ENCODE results near the gene CTIF.
A peak's percentile ranks its signal among the peaks of the same experiment; 100 is the strongest.
"Not testable (repeated sequence)": the region's sequence is repeated elsewhere in the genome, so short reads cannot be mapped to it uniquely, and the experiment has no call there.

Gene CTIF

DNA sequence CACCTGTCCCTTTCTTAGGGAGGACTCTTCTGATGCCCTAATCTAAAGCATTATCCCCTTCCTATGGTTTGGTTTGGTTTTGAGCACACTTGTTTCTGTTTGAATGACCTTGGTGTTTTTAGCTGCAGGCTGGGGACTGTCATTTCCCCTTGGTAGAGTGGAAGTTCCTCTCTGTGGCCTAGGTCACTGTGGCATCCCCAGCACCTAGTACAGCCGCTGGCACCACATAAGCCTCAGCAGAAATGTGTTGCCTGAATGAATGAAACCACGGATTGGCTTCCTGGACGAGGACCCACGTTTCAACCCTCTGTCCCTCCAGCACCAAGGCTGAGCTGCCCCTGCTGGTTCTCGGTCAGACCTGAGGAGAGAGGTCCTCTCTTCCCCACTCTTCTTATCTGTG lies 159.9 kb downstream of the CTIF start:
- FAIRE-seq (no peak), DNase-seq (ENCODE audit: insufficient read length, low spot score) (no peak)

DNA sequence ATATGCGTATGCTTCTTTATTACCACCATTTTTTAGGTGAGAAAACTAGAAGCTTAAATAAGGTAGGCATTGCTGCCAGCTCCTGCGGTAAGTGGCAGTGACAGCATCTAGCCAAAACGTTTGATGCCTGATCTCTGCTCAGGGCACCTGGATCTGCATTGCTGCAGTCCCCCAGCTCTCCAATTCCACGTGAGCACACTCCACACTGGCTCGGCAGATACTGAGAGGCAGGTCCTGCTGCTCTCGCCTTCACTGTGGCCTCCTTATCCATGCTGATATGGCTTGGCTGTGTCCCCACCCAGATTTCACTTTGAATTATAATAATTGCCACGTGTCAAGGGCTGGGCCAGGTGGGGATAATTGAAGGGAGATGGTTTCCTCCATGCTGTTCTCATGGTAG lies 160.9 kb downstream of the CTIF start:
- FAIRE-seq (no peak), DNase-seq (ENCODE audit: insufficient read length, low spot score) (no peak)

DNA sequence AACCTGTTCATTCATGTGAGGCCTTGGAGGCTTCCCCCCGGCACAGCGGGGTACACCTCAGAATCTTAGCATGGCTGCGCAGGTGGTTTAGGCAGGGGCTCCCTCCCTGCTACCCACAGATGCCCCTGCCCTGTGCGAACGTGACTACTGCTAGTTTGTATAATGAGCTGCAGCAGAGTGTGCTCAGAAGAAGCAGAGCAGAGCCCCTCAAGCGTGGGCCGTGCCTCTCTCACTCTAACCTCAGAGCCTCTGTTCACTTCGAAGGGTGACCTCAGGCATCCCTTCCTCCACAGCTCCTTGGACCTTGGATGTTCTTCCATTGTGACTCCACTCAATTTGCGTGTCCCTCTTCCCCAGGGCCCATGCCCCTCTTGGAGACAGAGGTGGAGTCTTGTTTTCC lies 161.6 kb downstream of the CTIF start:
- FAIRE-seq (no peak), DNase-seq (ENCODE audit: insufficient read length, low spot score) (no peak)

DNA sequence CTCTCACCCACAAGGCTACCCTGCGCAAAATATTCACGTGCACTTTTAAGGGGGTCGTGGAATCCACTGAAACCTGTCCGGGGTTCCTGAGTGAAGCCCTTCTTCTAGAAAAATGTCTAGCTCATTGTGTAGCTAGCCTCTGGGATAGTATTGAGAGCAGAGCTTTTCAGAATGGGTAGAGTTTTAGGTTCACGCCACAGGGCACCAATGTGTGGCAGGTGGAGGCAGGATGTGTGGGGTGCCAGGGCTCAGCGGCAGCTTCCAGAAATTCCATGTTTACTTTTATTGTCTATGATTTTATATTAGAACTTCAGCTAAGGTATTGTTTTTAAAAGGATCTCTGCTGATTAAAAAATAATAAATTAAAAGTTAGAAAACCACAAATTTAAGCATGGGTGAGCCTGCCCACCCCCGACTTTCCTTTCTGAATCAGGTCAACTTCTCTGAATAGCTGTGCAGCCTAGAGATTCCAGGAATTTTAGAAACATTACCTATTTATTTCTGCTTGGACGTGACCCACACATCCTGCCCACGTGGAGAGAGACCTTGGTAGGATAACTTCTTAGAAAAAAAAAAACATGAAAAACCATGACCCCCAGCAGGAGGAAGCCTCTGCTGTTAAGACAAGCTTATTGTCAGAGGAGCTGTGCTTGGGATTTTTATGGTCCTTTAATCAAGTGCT lies 163.7 kb downstream of the CTIF start:
- FAIRE-seq = no peak
- no peak for DNase-seq (ENCODE audit: insufficient read length, low spot score)

DNA sequence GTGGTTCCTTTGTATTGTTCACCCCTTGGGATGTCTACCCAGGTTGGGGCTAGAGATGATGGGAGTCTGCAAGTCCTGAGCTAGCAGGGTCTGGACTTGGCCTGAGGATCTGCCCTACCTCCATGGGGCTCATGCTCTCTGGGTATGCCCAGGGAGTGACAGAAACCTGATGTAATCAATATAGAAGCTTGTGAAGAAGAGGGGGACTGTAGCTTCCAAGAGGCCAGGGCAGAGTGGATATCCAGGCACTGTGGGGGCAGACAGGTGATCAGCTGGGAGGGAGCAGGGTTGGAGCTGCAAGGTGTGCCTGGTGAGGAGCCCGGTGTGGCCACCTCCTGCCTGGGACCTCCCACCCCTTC lies 164.2 kb downstream of the CTIF start:
- no peak for FAIRE-seq
- DNase-seq (ENCODE audit: insufficient read length, low spot score) = no peak

DNA sequence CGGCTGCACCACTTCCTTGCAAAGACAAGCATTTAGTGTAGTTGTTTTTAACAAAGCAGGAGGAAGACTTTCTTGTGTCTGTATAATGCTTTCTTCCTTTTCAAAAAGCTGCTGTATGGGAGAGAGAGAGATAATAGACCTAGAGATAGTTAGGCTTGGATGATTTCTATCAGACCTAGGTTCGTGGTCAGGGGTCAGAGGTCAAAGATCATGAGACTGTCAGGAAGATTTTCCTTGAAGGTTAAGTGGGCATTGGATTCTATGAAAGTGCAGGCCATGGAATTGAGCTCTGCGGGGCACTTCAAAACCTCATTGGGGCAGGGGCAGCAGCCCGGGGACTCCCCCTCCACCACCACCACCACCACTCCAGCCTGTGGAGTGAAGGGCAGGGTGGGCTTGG lies 164.6 kb downstream of the CTIF start:
- FAIRE-seq = no peak
- no peak for DNase-seq (ENCODE audit: insufficient read length, low spot score)

DNA sequence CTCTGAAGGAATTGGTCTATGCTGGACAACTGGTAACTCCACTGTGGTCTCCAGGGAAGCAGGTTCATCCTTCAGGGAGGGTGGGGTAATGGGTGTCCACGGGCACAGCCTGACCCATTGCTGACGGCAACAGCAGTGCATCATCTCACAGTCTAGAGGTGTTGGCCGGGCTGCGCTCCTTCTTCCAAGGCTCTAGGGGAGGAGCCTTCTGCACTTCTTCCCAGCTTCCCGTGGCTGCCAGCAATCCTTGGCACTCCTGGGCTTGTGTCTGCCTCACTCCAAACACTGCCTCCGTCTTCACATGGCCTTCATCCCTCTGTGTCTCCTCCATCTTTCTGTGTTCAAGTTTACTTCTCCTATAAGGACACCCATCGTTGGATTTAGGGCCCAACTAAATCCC lies 166.2 kb downstream of the CTIF start:
- FAIRE-seq (no peak), DNase-seq (ENCODE audit: insufficient read length, low spot score) (no peak)

DNA sequence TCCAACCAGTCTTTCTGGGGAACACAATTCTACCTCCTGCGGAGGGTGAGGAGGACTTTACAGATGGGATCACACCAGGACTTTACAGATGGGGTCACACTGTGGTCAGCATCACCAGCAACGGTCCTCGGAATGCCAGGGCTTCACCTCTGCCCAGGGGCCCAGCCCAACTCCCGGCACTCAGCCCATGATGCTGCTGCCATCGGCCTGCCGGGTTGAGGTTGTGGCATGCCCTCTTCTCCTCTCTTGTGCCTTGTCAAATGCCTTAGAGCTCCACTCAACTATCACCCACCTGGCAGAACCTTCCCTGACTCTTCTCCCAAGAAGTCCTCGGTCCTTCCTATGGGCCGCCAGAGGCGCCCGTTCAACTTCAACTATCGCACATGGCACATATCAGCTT lies 166.7 kb downstream of the CTIF start:
- no peak for FAIRE-seq

DNA sequence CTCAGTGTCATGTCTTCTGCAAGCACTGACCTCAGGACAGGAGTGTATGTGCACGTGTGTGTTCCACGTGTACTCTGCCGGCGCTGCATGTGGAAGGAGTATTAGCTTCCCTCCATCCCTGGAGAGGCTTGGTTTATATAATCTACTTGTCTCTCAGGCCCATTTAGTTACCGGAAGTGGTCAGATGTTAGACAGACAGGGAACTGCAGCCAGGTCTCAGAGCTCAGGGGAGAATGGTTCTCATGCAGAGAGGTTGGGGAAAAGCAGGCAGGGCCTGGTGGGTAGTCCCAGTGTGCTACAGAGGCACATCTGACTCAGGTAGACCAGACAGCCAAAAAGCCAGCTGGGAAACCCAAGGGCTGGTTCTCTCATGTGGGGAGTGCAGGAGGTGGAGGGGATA lies 167.9 kb downstream of the CTIF start:
- FAIRE-seq (no peak), DNase-seq (ENCODE audit: insufficient read length, low spot score) (no peak)

More for the DNA sequence above, 166.7 kb downstream of the CTIF start:
- no peak for DNase-seq (ENCODE audit: insufficient read length, low spot score)

DNA sequence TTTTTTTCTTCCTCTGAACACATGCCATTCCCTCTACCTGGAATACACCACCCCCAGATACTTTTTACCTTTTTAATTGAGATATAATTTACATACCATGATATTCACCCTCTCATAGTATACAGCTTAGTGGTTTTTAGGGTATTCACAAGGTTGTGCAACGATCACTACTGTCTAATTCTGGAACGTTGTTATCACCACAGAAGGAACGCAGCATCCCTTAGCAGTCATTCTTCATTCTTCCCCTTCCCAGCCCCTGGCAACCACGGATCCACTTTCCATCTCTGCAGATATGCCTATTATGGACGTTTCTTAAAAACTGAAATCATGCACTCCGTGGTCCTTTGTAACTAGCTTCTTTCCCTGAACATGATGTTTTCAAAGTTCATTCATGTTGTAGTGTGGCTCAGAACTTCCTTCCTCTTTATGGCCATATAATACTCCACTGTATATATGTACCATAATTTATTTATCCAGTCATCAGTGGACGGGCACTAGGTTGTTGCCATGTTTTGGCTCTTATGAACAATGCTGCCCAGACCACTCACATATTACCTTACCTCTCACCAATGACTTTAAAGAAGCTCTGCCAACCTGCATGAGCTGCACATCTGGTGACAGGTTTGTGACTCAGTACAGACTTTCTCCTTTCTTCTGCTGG lies 168.9 kb downstream of the CTIF start:
- no peak for DNase-seq (ENCODE audit: insufficient read length, low spot score)
- no peak for FAIRE-seq

DNA sequence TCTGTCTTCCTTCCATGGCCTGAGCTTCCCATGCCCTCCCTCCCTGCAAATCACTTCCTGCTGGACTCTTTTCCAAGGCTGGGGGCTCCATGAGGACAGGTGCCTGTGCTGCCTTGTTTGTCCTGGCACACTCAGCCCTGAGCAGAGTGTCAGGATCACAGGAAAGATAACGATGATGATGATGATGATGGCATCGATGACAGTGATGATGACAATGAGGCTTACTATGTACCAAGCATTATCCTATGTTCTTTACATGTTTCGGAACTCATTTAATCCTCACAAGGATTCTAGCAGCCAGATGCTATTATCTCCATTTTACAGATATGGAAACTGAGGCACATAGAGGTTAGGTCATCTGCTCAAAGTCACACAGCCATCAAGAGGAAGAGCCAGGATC lies 170.0 kb downstream of the CTIF start:
- no peak for FAIRE-seq
- DNase-seq (ENCODE audit: insufficient read length, low spot score) = no peak

DNA sequence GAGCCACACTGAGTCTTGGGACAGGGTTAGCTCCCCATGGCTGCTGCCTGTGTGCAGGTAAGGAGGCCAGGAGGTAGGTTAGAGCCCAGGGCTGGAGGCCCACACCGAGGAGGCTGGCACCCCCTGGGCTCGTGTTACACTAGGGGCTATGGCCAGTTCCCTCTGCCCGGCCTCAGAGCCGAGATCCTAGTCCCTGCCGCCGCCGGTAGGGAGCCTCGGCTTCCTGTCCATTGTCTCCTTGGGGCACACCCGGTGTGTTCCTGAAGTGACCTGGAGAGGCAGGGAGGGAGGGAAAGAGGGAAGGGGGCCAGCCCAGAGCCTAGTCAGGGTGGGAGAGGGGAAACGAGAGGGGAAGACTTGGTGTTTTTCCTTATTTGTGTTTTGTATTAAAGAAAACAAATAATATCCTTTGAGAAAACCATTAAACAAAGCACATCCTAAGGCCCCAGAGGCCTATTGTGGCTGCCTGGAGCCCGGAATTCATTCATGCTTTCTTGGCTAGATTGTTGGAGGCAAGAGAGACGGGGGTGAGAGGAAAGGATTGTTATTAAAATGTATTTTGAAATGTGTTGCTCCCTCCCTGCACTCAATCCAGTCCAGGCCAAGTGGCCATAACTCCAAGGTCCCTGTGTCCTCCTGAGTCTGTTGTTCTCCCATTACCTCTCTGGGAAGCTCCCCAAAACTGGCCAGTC lies 170.7 kb downstream of the CTIF start:
- DNase-seq (ENCODE audit: insufficient read length, low spot score) = no peak

DNA sequence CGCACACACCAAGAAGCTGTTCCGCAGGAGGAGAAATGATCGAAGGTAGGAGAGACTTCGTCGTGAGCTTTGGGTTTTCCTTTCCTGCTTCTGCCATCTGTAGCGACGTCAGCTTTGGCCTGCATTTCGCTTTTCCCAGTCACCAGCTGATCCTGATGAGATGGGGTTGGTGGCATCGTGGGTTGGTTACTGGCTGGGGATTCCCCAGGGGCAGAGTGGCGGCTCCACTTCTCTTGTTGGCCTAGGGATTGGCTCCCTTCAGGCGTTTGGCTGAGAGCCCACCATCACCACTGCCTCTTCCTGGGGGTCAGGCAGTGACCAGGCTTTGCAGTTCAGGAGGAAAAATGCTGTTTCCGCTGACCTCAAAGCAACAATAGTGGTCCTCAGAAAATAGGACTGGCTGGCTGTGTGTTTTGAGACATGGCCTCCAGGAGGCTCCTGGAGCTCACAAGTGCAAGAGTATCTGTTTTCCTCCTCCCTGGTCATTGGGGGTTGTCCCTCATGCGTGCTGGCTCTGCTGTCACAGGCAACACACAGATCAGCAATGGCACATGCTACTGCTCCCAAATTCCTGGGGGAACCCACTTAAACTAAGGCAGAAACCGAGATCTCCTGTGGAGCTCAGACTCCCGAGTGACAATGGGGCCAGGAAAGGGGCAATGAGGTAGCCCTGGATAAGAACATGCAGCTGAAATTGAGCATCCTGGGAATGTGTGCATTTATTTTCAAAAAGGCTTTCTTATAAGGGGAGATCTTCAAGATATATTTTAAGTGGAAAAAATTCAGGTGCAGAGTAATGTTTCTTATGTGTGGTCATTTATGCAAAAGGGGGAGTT lies 173.0 kb downstream of the CTIF start:
- FAIRE-seq (no peak), DNase-seq (ENCODE audit: insufficient read length, low spot score) (peak; percentile 32)

More for the DNA sequence above, 170.7 kb downstream of the CTIF start:
- no peak for FAIRE-seq

DNA sequence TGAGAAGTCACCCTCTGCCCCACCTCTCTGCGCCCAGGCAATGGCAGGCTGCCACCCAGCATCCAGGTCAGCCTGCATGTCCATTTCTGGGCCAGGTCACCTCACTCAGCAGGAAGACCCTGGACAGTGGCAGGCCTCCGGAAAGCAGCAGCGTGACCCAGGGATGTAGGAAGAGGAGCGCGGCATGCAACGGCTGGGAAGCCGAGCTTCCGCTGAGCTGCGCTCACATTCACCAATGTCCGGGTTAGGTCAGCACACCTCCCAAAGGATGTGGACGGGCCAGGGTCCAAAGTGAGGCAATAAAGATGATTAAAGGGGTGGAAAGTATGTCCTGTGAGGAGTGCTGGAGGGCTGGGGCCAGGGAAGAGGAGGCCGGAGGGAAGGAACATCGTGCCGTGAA lies 174.5 kb downstream of the CTIF start:
- no peak for DNase-seq (ENCODE audit: insufficient read length, low spot score)
- FAIRE-seq = no peak

DNA sequence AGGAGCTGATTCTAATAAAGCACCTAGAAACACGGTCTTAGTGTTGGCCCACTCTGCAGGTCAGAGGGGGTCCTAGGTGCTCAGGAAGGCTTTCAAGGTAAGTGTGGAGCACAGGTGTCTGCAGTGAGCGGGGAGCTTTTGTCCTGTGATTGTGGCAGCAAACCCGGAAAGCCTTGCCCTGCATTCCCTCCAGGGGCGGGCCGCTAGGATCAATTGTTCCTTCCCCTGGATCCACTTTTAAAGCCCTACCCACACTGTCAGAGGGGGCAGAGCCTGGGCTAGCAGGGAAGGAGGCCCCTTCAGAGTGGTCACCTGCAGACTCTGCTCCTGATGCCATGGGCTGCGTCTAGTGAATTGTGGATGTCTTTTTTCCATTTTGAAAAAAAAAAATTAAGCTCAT lies 176.0 kb downstream of the CTIF start:
- no peak for DNase-seq (ENCODE audit: insufficient read length, low spot score)
- FAIRE-seq = no peak

DNA sequence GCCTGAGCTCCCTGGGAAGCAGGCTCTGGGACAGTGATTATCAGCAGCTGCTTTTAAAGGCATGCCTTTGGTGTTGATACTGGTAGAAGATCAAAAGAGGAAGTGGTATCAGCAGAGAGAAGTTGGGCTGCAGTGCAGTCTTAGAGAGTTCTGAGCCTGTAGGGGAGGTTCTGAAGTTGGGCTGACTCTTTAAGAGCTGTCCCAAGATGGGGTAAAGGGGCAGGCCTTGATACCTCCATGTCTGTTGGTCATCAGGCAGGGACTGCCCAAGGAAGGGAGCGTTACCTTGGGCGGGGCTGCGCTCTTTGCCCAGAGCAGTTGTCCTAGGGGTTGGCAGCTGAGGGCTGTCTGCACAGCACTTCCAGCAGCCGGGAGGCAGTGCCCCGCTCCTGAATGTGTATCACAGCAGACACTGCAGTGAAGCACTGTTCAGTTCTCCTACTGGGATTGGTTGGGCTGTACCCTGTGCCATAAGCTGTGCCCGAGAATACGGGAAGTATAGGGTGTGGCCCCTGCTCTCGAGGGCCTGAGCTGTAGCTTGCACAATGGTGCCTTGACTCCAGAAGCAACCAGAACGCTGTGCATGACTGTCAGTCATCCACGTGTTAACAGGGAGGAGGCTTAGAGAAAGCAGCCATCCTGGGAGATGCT lies 177.0 kb downstream of the CTIF start:
- FAIRE-seq = no peak
- no peak for DNase-seq (ENCODE audit: insufficient read length, low spot score)

DNA sequence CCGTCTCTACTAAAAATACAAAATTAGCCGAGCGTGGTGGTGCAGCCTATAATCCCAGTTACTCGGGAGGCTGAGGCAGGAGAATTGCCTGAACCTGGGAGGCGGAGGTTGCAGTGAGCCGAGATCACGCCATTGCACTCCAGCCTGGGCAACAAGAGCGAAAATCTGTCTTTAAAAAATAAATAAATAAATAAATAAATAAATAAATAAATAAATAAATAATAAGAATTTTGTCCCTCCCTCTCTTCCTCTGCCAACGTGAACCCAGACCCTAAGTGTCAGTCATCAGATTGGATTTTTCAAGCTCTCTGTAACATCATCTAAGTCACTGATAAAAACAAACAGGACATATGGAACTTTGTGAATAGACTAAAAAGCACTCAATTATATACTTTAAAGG lies 178.4 kb downstream of the CTIF start:
- FAIRE-seq; DNase-seq (ENCODE audit: insufficient read length, low spot score): not testable (repeated sequence)

DNA sequence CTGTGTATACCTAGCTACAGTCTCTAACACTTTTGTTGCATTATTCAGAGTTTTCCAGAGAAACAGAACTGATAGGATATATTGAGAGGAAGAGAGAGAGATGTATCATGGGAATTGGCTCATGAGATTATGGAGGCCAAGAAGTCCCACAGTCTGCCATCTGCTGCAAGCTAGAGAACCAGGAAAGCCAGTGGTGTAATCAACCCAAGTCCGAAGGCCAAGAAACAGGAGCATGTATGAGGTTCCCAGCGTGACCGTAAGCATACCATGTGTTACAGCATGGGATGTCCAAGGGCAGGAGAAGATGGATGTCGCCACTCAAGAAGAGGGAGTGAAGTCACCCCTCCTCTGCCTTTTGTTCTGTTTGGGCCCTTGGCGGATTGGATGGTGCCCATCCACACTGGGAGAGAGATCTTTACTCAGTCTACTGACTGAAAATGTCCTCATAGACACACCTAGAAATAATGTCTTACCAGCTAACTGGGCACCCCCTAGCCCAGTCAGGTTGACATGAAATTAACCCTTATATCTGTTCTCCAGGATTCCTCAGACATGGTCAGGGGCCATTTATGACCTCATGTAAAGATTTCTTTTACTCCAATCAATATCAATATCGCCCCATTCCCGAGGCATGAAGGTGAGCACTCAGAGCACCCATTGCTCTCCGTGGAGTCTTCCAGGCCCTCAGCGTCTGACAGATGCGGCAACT lies 179.6 kb downstream of the CTIF start:
- no peak for DNase-seq (ENCODE audit: insufficient read length, low spot score)
- no peak for FAIRE-seq

DNA sequence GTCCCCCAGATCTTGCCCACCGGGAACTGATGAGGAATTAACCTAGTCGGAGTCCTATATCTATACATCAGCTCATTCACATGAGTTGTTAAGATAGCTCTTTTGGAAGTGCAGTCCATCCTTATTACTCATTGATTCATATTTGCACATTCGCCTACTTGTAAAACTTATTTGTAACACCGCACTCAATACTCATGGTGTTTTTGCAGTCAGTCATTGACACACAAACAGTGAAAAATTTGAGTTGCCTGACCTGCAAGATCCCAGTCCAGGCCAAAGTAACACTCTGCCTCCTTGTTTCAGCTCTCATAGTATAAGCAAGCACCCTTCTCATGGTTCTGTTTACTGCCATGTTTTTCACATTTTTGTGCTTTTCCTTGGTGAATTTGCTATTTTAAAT lies 180.6 kb downstream of the CTIF start:
- no peak for FAIRE-seq

DNA sequence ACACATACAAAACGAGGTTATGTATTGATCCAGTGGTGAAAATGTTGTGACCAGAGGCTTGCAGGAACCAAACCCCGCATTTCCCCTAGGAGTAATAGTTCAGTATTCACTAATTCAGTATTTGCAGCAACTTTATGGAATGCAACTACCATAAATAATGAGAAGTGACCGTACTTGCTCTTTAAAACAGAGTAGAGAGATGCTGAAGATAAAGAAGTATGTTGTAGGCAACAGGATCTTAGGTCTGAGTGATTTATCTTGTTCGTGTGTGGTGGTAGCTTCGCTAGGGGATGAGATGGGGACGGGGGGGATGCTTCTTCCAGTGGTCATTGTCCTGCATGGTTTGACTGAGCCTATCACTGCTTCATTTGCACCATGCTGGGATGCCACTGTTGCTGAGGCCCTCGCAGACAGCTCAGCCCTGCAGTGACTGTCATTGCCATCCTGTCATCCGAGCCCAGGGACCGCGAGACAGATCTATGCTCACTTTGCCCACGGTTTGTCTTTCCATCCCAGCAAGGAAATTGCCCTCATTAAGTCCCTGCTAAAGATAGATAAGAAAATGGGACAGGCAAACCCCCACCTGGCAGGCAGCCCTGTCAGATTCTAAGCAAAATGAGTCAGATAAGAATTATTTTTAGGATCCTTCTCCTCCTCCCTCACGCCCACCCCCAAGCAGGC lies 181.3 kb downstream of the CTIF start:
- FAIRE-seq (no peak), DNase-seq (ENCODE audit: insufficient read length, low spot score) (no peak)

More for the DNA sequence above, 180.6 kb downstream of the CTIF start:
- DNase-seq (ENCODE audit: insufficient read length, low spot score) = no peak

Measured in HTR-8/SVneo (cell line).